ENCODE measurements around the gene LRRC8D.

The LRRC8D gene

DNA sequence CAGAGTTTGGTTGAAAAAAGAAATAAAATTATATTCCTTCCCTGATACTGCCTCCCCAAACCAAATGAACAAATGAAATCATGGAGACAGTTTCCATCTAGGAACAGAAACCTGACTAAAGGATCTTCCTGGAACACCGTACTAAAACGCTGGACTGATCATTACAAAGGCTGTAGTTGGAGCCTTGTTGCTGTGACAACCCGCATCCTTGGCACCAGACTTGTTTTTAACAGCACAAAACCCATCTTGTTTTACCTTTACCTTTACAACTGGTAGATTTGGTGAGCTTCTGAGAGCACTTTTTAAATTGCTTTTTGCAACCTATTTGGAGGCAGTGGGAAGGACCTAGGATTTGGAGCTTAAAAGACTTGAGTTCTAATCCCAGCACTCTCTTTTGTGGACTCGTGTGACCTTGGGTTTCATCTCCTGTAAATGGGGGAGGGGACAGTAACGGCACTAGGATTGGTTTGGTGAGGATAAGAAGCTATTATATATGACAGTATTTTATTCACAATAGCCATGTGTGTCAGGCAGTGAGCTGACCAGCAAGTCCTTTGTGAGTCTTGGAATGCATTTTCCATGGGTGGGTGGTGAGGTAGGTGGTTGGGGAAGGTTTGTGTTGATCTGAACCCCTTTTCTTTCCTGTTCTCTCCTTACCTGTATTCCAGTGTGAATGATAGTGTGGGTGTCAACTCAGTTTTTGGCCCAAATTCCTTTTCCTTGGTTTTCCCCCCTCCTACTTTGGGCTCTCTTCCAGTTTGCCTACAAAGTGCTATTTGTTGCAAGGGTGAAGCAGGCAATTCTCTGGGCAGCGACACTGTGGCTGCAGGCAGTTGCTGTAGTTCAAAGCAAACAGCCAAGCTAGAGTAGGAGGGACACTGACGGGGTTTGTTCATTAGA, 12.6 kb downstream of the LRRC8D start:
- ChIA-PET CTCF (interaction anchor here (1.2 kb wide), 1 partner anchor 9 kb away, joined by 3 read pairs; no protein-coding TSS in a partner anchor), POLR2A (interaction anchor here (4.2 kb wide), 1 partner anchor 12 kb away, joined by 17 read pairs; the partner anchor contains the start of gene LRRC8D)
- DNase-seq (ENCODE audit: extremely low spot score): no peak
- TF ChIP-seq FOXM1 (IDR thresholded peaks at IDR 0.05; ENCODE audit: borderline replicate concordance) (no peak), SP1 (IDR thresholded peaks at IDR 0.05) (no peak)
- TF ChIP-seq, protein P1, sequence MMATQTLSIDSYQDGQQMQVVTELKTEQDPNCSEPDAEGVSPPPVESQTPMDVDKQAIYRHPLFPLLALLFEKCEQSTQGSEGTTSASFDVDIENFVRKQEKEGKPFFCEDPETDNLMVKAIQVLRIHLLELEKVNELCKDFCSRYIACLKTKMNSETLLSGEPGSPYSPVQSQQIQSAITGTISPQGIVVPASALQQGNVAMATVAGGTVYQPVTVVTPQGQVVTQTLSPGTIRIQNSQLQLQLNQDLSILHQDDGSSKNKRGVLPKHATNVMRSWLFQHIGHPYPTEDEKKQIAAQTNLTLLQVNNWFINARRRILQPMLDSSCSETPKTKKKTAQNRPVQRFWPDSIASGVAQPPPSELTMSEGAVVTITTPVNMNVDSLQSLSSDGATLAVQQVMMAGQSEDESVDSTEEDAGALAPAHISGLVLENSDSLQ (IDR thresholded peaks at IDR 0.05): no peak

DNA sequence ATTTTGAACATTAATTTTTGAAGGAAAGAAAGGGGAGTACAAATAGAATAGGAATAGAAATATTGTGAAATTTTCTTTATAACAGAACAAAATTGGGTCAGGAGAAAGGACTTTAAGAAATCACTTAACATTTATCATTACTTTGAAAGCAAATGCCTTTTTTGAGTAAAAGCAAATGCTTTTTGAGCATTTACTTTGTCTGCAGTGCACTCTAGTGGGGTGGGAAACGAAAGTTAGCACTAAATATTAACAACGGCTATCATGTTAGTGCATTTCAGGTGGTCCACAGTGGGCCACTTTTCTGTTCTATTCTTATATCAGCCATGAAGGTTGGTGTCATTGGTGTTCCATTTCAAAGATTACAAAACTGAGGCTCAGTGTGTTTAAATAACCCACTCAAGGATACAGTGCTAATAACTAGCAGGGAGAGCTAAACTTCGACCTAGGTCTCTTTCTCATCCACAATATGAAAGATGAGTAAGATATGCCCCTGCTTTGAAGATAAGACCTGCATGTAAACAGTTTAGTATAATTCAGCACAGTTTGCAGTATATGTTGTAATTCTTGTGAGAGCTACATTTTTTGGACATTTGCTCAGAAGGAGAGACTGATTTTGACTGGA, 13.4 kb downstream of the LRRC8D start:
- ChIA-PET POLR2A (interaction anchor here (1.6 to 4.2 kb wide), 2 partner anchors 9 to 13 kb away, joined by 4 to 17 read pairs; partner anchors contain the start of gene LRRC8D), CTCF (no interaction called here)
- TF ChIP-seq ELF4 (IDR thresholded peaks at IDR 0.05) (no peak), FOXK2 (IDR thresholded peaks at IDR 0.05) (no peak), ZNF384 (IDR thresholded peaks at IDR 0.05) (no peak), L3MBTL2 (conservative IDR thresholded peaks at IDR 0.05) (no peak), NFRKB (IDR thresholded peaks at IDR 0.05) (no peak), ARNT (IDR thresholded peaks at IDR 0.05) (no peak), LEF1 (IDR thresholded peaks at IDR 0.05; ENCODE audit: borderline replicate concordance) (no peak), CTBP1 (IDR thresholded peaks at IDR 0.05; ENCODE audit: borderline replicate concordance) (no peak), BHLHE40 (IDR thresholded peaks at IDR 0.05; ENCODE audit: borderline replicate concordance) (no peak)
- TF ChIP-seq, protein P1 (IDR thresholded peaks at IDR 0.05): no peak
- DNase-seq (ENCODE audit: extremely low spot score): no peak

GRCh38 chr1:89836252-89837035, 15.6 kb downstream of the LRRC8D start:
- TF ChIP-seq FOXM1 (IDR thresholded peaks at IDR 0.05; ENCODE audit: borderline replicate concordance) (no peak), HDGF (IDR thresholded peaks at IDR 0.05; ENCODE audit: borderline replicate concordance) (no peak), L3MBTL2 (conservative IDR thresholded peaks at IDR 0.05) (no peak), CTBP1 (IDR thresholded peaks at IDR 0.05; ENCODE audit: borderline replicate concordance) (no peak), BHLHE40 (IDR thresholded peaks at IDR 0.05; ENCODE audit: borderline replicate concordance) (no peak), TARDBP (IDR thresholded peaks at IDR 0.05) (no peak), FOXK2 (IDR thresholded peaks at IDR 0.05) (no peak)
- TF ChIP-seq, protein P1 (IDR thresholded peaks at IDR 0.05): no peak
- no peak for DNase-seq (ENCODE audit: extremely low spot score)
- ChIA-PET POLR2A (interaction anchor here (4.2 kb wide), 1 partner anchor 15 kb away, joined by 17 read pairs; the partner anchor contains the start of gene LRRC8D), CTCF (no interaction called here)

DNA sequence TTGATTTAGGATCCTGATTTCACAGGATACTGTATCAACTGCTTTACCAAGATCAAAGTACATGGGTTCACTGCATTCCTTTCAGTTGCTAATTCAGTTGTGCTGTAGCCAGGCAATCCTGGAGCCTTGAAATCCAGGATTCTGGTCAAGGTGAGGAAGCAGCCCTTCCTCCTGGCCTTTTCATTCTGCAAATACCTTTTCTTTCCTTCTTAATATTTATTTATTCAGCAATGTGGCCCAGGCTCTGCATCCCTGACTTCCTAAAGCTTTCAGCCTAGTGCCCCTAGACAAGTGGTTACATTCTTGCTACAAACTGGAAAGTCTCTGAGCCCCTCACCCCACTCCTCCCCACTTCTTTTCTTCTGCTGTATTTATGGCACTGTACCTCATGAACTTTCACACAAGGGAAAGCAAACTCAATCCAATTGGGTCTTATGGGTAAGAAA, 16.2 kb downstream of the LRRC8D start:
- ChIA-PET CTCF (no interaction called here), POLR2A (no interaction called here)
- TF ChIP-seq HDGF (IDR thresholded peaks at IDR 0.05; ENCODE audit: borderline replicate concordance): no peak
- no peak for TF ChIP-seq ELF4 (IDR thresholded peaks at IDR 0.05)
- no peak for TF ChIP-seq SP1 (IDR thresholded peaks at IDR 0.05)
- TF ChIP-seq TARDBP (IDR thresholded peaks at IDR 0.05): no peak
- TF ChIP-seq FOXK2 (IDR thresholded peaks at IDR 0.05): no peak
- no peak for TF ChIP-seq FOXA1 (IDR thresholded peaks at IDR 0.05)
- TF ChIP-seq LEF1 (IDR thresholded peaks at IDR 0.05; ENCODE audit: borderline replicate concordance): no peak
- TF ChIP-seq BHLHE40 (IDR thresholded peaks at IDR 0.05; ENCODE audit: borderline replicate concordance): no peak
- no peak for TF ChIP-seq CTBP1 (IDR thresholded peaks at IDR 0.05; ENCODE audit: borderline replicate concordance)
- TF ChIP-seq, protein P1 (IDR thresholded peaks at IDR 0.05): no peak
- TF ChIP-seq SUZ12 (IDR thresholded peaks at IDR 0.05): no peak
- no peak for TF ChIP-seq L3MBTL2 (conservative IDR thresholded peaks at IDR 0.05)
- TF ChIP-seq NFRKB (IDR thresholded peaks at IDR 0.05): no peak
- no peak for TF ChIP-seq ARNT (IDR thresholded peaks at IDR 0.05)
- no peak for TF ChIP-seq ZNF384 (IDR thresholded peaks at IDR 0.05)
- DNase-seq (ENCODE audit: extremely low spot score): no peak

DNA sequence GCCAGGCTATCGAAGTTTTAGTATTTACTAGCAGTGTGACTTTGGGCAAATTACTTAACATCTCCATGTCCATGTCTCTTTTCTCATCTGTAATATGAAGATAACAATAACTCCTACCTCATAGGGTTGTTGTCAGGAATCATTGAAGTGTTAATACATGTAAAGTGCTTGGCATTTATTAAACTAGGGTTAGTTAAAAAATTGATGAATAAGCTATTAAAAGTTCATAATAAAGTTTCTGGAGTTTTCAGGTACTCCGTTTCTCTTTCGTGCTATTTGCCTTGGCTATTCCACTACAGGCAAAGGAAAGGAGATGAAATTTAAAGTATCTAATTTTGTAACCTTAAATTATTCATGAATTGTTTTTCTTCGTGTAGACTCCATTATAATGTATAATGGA, 16.7 kb downstream of the LRRC8D start:
- DNase-seq (ENCODE audit: extremely low spot score): no peak
- ChIA-PET CTCF (no interaction called here), POLR2A (no interaction called here)
- no peak for TF ChIP-seq HDGF (IDR thresholded peaks at IDR 0.05; ENCODE audit: borderline replicate concordance)
- TF ChIP-seq, protein P1 (IDR thresholded peaks at IDR 0.05): no peak
- TF ChIP-seq FOXM1 (IDR thresholded peaks at IDR 0.05; ENCODE audit: borderline replicate concordance): no peak
- TF ChIP-seq FOXA1 (IDR thresholded peaks at IDR 0.05): no peak
- no peak for TF ChIP-seq L3MBTL2 (conservative IDR thresholded peaks at IDR 0.05)
- TF ChIP-seq ZNF384 (IDR thresholded peaks at IDR 0.05): no peak
- TF ChIP-seq ELF4 (IDR thresholded peaks at IDR 0.05): no peak
- no peak for TF ChIP-seq SUZ12 (IDR thresholded peaks at IDR 0.05)
- TF ChIP-seq LEF1 (IDR thresholded peaks at IDR 0.05; ENCODE audit: borderline replicate concordance): no peak
- no peak for TF ChIP-seq ARNT (IDR thresholded peaks at IDR 0.05)
- no peak for TF ChIP-seq TARDBP (IDR thresholded peaks at IDR 0.05)
- no peak for TF ChIP-seq SP1 (IDR thresholded peaks at IDR 0.05)
- no peak for TF ChIP-seq CTBP1 (IDR thresholded peaks at IDR 0.05; ENCODE audit: borderline replicate concordance)
- no peak for TF ChIP-seq BHLHE40 (IDR thresholded peaks at IDR 0.05; ENCODE audit: borderline replicate concordance)

Data from HEK293T (cell line).